Measurements from ENCODE around the gene BICRA. TPM values are rescaled to one million over a fixed set of nuclear protein-coding genes. Genes with fewer than 3 reads are reported as not detected.

BICRA gene
- total RNA-seq, 1 experiment from 2014 or later: 23.1 TPM

- Histone ChIP-seq H3K4me1 (ENCODE audit: insufficient read depth, low read length, poor library complexity, severe bottlenecking) (peaks cover 10% of the 10 kb centered on the region), H3K27ac (ENCODE audit: low read depth, low read length, poor library complexity, severe bottlenecking) (no peak overlapping the region), H3K9me3 (ENCODE audit: low read depth, low read length, poor library complexity, severe bottlenecking) (no peaks in the 10 kb centered on the region), H3K36me3 (ENCODE audit: insufficient read depth, low read length, poor library complexity, severe bottlenecking) (no peaks in the 10 kb centered on the region), H3K27me3 (replicated peaks; ENCODE audit: insufficient read depth, low read depth, low read length, poor library complexity) (no peaks in the 10 kb centered on the region), H3K4me3 (ENCODE audit: low read depth, low read length, poor library complexity, severe bottlenecking) (no peak overlapping the region)
- POLR2A ChIA-PET (ENCODE audit: low non-redundant PET): no interaction called here
- no peak for DNase-seq (ENCODE audit: low spot score)
- no TSS peak for BruUV-seq (replicated peaks)
- CTCF ChIA-PET: no interaction called here
- TF ChIP-seq EZH2 (IDR thresholded peaks at IDR 0.05; ENCODE audit: borderline replicate concordance, low read depth, low read length, poor library complexity, severe bottlenecking) (no peak), CTCF (conservative IDR thresholded peaks at IDR 0.05; ENCODE audit: low read depth, low read length) (no peak)
- intact Hi-C loops (cut with micrococcal nuclease; ENCODE audit: unreplicated experiment): no loop called here
These were observed 51.5 kb downstream of the BICRA start for GRCh38 chr19:47660435-47660832.

- H3K27me3 ChIP-seq (replicated peaks; ENCODE audit: insufficient read depth, low read depth, low read length, poor library complexity): no peaks in the 10 kb centered on the region
- no peak for TF ChIP-seq CTCF (conservative IDR thresholded peaks at IDR 0.05; ENCODE audit: low read depth, low read length)
- H3K9me3 ChIP-seq (ENCODE audit: low read depth, low read length, poor library complexity, severe bottlenecking): no peaks in the 10 kb centered on the region
- no peak for DNase-seq (ENCODE audit: low spot score)
- H3K27ac ChIP-seq (ENCODE audit: low read depth, low read length, poor library complexity, severe bottlenecking): no peak overlapping the region
- peaks cover 10% of the 10 kb centered on the region for H3K4me1 ChIP-seq (ENCODE audit: insufficient read depth, low read length, poor library complexity, severe bottlenecking)
- intact Hi-C loops (cut with micrococcal nuclease; ENCODE audit: unreplicated experiment): no loop called here
- BruUV-seq (replicated peaks): no TSS peak
- no peak overlapping the region for H3K4me3 ChIP-seq (ENCODE audit: low read depth, low read length, poor library complexity, severe bottlenecking)
- H3K36me3 ChIP-seq (ENCODE audit: insufficient read depth, low read length, poor library complexity, severe bottlenecking): no peaks in the 10 kb centered on the region
- ChIA-PET POLR2A (ENCODE audit: low non-redundant PET) (no interaction called here), CTCF (no interaction called here)
These were observed 52.2 kb downstream of the BICRA start for GRCh38 chr19:47661161-47661560.

- Histone ChIP-seq H3K4me3 (ENCODE audit: low read depth, low read length, poor library complexity, severe bottlenecking) (no peak overlapping the region), H3K36me3 (ENCODE audit: insufficient read depth, low read length, poor library complexity, severe bottlenecking) (no peaks in the 10 kb centered on the region), H3K27me3 (replicated peaks; ENCODE audit: insufficient read depth, low read depth, low read length, poor library complexity) (no peaks in the 10 kb centered on the region), H3K27ac (ENCODE audit: low read depth, low read length, poor library complexity, severe bottlenecking) (no peak overlapping the region), H3K4me1 (ENCODE audit: insufficient read depth, low read length, poor library complexity, severe bottlenecking) (peaks cover 10% of the 10 kb centered on the region), H3K9me3 (ENCODE audit: low read depth, low read length, poor library complexity, severe bottlenecking) (no peaks in the 10 kb centered on the region)
- ChIA-PET POLR2A (ENCODE audit: low non-redundant PET) (no interaction called here), CTCF (interaction anchor here (0.6 kb wide), 1 partner anchor 68 kb away, joined by 4 read pairs; no protein-coding TSS in a partner anchor)
- no TSS peak for BruUV-seq (replicated peaks)
- intact Hi-C loops (cut with micrococcal nuclease; ENCODE audit: unreplicated experiment): no loop called here
- TF ChIP-seq CTCF (conservative IDR thresholded peaks at IDR 0.05; ENCODE audit: low read depth, low read length) (no peak), EZH2 (IDR thresholded peaks at IDR 0.05; ENCODE audit: borderline replicate concordance, low read depth, low read length, poor library complexity, severe bottlenecking) (no peak)
- no peak for DNase-seq (ENCODE audit: low spot score)
These were observed 52.7 kb downstream of the BICRA start for GRCh38 chr19:47661611-47662010.
